Neural progenitor cell (in vitro differentiated cells): ENCODE results near the gene CYB561D1. TPM values are rescaled to one million over a fixed set of nuclear protein-coding genes. Genes with fewer than 3 reads are reported as not detected.
A peak's percentile ranks its signal among the peaks of the same experiment; 100 is the strongest.

Experiments used
- DNase-seq: peaks from one replicate; pipeline ENCODE4 v3.0.0-alpha.2; 2016; ENCODE audit warnings: low spot score
- H2AFZ ChIP-seq: fragments of 200-600 bp; sonication (generic); replicated peaks from 2 replicates; pipeline ENCODE4 v1.6.1; 2016; ENCODE audit warnings: antibody characterized with exemption
- H3F3A ChIP-seq: fragments of 200-600 bp; sonication (generic); 2 replicates; pipeline ENCODE4 v1.6.1; 2016; ENCODE audit warnings: antibody characterized with exemption, low read depth
- H3K27ac ChIP-seq: fragments of 200-600 bp; sonication (generic); 2 replicates; pipeline ENCODE4 v1.5.1; 2016; ENCODE audit warnings: mild to moderate bottlenecking
- H3K27me3 ChIP-seq: fragments of 200-600 bp; sonication (generic); 2 replicates; pipeline ENCODE4 v1.6.1; 2016; ENCODE audit warnings: mild to moderate bottlenecking, moderate library complexity
- H3K36me3 ChIP-seq: fragments of 200-600 bp; sonication (generic); 2 replicates; pipeline ENCODE4 v1.5.1; 2016
- H3K4me1 ChIP-seq: fragments of 200-600 bp; sonication (generic); 2 replicates; pipeline ENCODE4 v1.6.1; 2016; ENCODE audit warnings: mixed run types
- H3K4me2 ChIP-seq: fragments of 200-600 bp; sonication (generic); 2 replicates; pipeline ENCODE4 v1.6.1; 2016
- H3K4me3 ChIP-seq: fragments of 200-600 bp; sonication (generic); 2 replicates; pipeline ENCODE4 v1.5.1; 2016
- H3K79me2 ChIP-seq: fragments of 200-600 bp; sonication (generic); 2 replicates; pipeline ENCODE4 v1.6.1; 2016; ENCODE audit warnings: low read depth
- H3K9ac ChIP-seq: fragments of 200-600 bp; sonication (generic); 2 replicates; pipeline ENCODE4 v1.6.1; 2016
- H3K9me3 ChIP-seq: fragments of 200-600 bp; sonication (generic); 2 replicates; pipeline ENCODE4 v1.5.1; 2016; ENCODE audit warnings: low read depth
- H4K20me1 ChIP-seq: fragments of 200-600 bp; sonication (generic); 2 replicates; pipeline ENCODE4 v1.6.1; 2016; ENCODE audit warnings: low read depth
- H3K27ac Mint-ChIP-seq: 3 replicates; pipeline ENCODE4 v1.8.0; 2021; ENCODE audit warnings: mixed read lengths
- H3K27me3 Mint-ChIP-seq: 2 replicates; pipeline ENCODE4 v1.8.0; 2022; ENCODE audit warnings: low read depth, mild to moderate bottlenecking, inconsistent platforms, moderate library complexity, mixed read lengths; ENCODE audit not compliant: insufficient read depth
- H3K36me3 Mint-ChIP-seq: 3 replicates; pipeline ENCODE4 v1.8.0; 2021; ENCODE audit warnings: mixed read lengths
- H3K4me1 Mint-ChIP-seq: 3 replicates; pipeline ENCODE4 v1.8.0; 2021; ENCODE audit warnings: mixed read lengths
- H3K4me3 Mint-ChIP-seq: 3 replicates; pipeline ENCODE4 v1.8.0; 2021; ENCODE audit warnings: mild to moderate bottlenecking, moderate library complexity, mixed read lengths
- H3K9me3 Mint-ChIP-seq: 3 replicates; pipeline ENCODE4 v1.8.0; 2020; ENCODE audit warnings: mixed read lengths
- CTCF ChIP-seq: fragments of 200-600 bp; sonication (generic); IDR thresholded peaks from 2 replicates; pipeline ENCODE4 v1.5.1; 2017; ENCODE audit warnings: antibody characterized with exemption, mild to moderate bottlenecking
- EZH2 ChIP-seq: fragments of 200-600 bp; sonication (generic); IDR thresholded peaks from 2 replicates; pipeline ENCODE4 v1.6.1; 2017; ENCODE audit warnings: antibody characterized with exemption, mild to moderate bottlenecking, moderate library complexity
- EZH2phosphoT487 ChIP-seq: fragments of 200-600 bp; sonication (generic); IDR thresholded peaks from 2 replicates; pipeline ENCODE4 v1.6.1; 2017; ENCODE audit warnings: antibody characterized with exemption
- total RNA-seq: library from RNA; depleted of rRNA; stranded (reverse); fragments of >200 nt; gene quantifications from 2 replicates; pipeline ENCODE4 v1.2.3, GENCODE V29; 2015; ENCODE audit warnings: low replicate concordance

The CYB561D1 gene
- total RNA-seq, 1 donor from 2014 or later, result 4.3 TPM

GRCh38 chr1:109479901-109480300, 14.0 kb upstream of the CYB561D1 start:
- H3K27ac ChIP-seq, result no peak overlapping the region
- Mint-ChIP-seq H3K27me3 (peaks cover 22% of the 10 kb centered on the region), H3K9me3 (no peaks in the 10 kb centered on the region), H3K27ac (peak overlapping the region; percentile 39), H3K36me3 (no peaks in the 10 kb centered on the region), H3K4me1 (peaks cover 16% of the 10 kb centered on the region), H3K4me3 (no peak overlapping the region)
- no peaks in the 10 kb centered on the region for H4K20me1 ChIP-seq
- no peak for TF ChIP-seq CTCF
- TF ChIP-seq EZH2, result no peak
- TF ChIP-seq EZH2phosphoT487, result no peak
- peaks cover 4% of the 10 kb centered on the region for H3K4me1 ChIP-seq
- no peak for DNase-seq
- no peak overlapping the region for H2AFZ ChIP-seq
- no peak overlapping the region for H3K9ac ChIP-seq
- H3K4me2 ChIP-seq, result no peak overlapping the region
- no peaks in the 10 kb centered on the region for H3K36me3 ChIP-seq
- H3K4me3 ChIP-seq, result no peak overlapping the region
- peaks cover 4% of the 10 kb centered on the region for H3K79me2 ChIP-seq
- no peaks in the 10 kb centered on the region for H3F3A ChIP-seq
- peaks cover 71% of the 10 kb centered on the region for H3K27me3 ChIP-seq
- H3K9me3 ChIP-seq, result no peaks in the 10 kb centered on the region

- no peak for DNase-seq
- H3F3A ChIP-seq, result no peaks in the 10 kb centered on the region
- no peak overlapping the region for H3K4me2 ChIP-seq
- peaks cover 23% of the 10 kb centered on the region for H3K4me1 Mint-ChIP-seq
- H3K4me3 Mint-ChIP-seq, result peak overlapping the region; percentile 89
- H3K79me2 ChIP-seq, result peaks cover 5% of the 10 kb centered on the region
- no peaks in the 10 kb centered on the region for H3K36me3 ChIP-seq
- no peak for TF ChIP-seq EZH2phosphoT487
- no peak for TF ChIP-seq EZH2
- no peak for TF ChIP-seq CTCF
- H3K27me3 ChIP-seq, result peaks cover 57% of the 10 kb centered on the region
- H3K27me3 Mint-ChIP-seq, result peaks cover 15% of the 10 kb centered on the region
- H3K9ac ChIP-seq, result no peak overlapping the region
- H3K9me3 Mint-ChIP-seq, result no peaks in the 10 kb centered on the region
- H3K27ac Mint-ChIP-seq, result no peak overlapping the region
- no peak overlapping the region for H2AFZ ChIP-seq
- no peak overlapping the region for H3K27ac ChIP-seq
- no peaks in the 10 kb centered on the region for H3K36me3 Mint-ChIP-seq
- H3K4me3 ChIP-seq, result no peak overlapping the region
- peaks cover 8% of the 10 kb centered on the region for H3K4me1 ChIP-seq
- no peaks in the 10 kb centered on the region for H3K9me3 ChIP-seq
- no peaks in the 10 kb centered on the region for H4K20me1 ChIP-seq
Measured at GRCh38 chr1:109481646-109482045, 12.2 kb upstream of the CYB561D1 start.

- no peaks in the 10 kb centered on the region for H3K9me3 Mint-ChIP-seq
- peaks cover 15% of the 10 kb centered on the region for H3K27me3 Mint-ChIP-seq
- no peaks in the 10 kb centered on the region for H4K20me1 ChIP-seq
- H3K79me2 ChIP-seq, result peaks cover 5% of the 10 kb centered on the region
- H3K9me3 ChIP-seq, result no peaks in the 10 kb centered on the region
- no peak overlapping the region for H2AFZ ChIP-seq
- no peaks in the 10 kb centered on the region for H3F3A ChIP-seq
- no peak overlapping the region for H3K4me3 ChIP-seq
- H3K27me3 ChIP-seq, result peaks cover 53% of the 10 kb centered on the region
- H3K4me2 ChIP-seq, result no peak overlapping the region
- H3K9ac ChIP-seq, result no peak overlapping the region
- no peaks in the 10 kb centered on the region for H3K36me3 ChIP-seq
- H3K4me1 Mint-ChIP-seq, result peaks cover 23% of the 10 kb centered on the region
- H3K27ac Mint-ChIP-seq, result no peak overlapping the region
- no peak for DNase-seq
- H3K27ac ChIP-seq, result no peak overlapping the region
- H3K4me3 Mint-ChIP-seq, result peak overlapping the region; percentile 89
- TF ChIP-seq EZH2 (no peak), EZH2phosphoT487 (no peak), CTCF (no peak)
- H3K36me3 Mint-ChIP-seq, result no peaks in the 10 kb centered on the region
- H3K4me1 ChIP-seq, result peaks cover 8% of the 10 kb centered on the region
Measured at GRCh38 chr1:109482242-109482641, 11.7 kb upstream of the CYB561D1 start.
